ENCODE measurements around the gene SRP54.
"Not testable (repeated sequence)": the region's sequence is repeated elsewhere in the genome, so short reads cannot be mapped to it uniquely, and the experiment has no call there.

SRP54 gene

DNA sequence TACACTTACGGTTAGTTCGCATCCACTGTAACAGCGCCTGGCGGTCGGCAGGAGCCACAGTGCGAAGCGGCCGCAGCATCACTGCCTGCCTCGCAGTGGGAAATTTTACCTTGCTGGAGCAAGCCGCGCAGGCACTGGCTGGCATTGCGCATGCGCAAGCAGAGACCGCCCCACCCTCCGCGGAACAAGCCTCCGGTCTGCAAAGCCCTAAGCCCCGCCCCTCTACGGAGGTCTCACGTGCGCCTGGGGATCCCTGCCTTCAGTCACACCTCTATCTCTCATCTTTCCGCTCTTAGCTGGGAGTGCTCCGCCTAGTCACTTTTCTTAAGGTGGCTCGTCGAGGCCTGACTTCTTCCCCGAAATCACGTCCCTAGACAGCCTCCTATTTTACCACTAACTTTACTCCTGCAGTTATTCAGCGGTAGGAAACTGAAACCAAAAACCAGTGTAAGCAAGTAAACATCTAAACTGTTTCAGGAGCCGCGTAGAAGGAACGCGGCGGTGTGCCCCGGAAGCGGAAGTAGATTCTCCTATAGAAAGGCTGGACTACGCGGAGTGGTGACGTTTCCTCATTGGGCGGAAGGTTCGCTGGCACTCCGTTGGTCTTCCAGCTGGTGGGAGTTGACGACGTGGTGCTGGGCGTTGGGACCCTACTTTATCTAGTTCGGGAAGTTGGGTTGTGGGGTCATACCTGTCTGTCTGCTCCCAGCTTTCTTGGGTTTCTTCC lies at the start of gene SRP54:
Gene SRP54, plus strand, starts transcription at position 572 of the 727 bp plus-strand sequence. CDS start 13,718 bp downstream, outside the sequence.
- peak; percentile 94 for DNase-seq

GRCh38 chr14:34933301-34933700 lies 49.5 kb upstream of the SRP54 start:
- DNase-seq = no peak

DNA sequence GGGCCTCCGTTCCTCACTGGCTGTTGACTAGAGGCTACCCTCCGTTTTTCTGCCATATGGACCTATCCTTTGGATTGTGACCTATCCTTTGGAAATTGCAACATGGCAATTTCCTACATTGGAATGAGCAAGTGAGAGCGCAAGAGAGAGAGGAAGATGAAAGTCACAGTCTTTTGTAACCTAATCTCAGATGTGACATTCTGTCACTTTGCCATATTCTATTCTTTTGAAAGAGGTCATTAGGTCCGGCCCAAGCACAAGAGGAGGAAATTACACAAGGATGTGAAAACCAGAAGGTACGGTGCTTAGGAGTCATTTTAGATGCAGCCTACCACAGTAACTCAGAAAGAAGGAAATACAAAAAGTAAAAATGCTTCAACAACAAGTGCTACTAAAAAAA lies 47.3 kb upstream of the SRP54 start:
- DNase-seq = no peak

GRCh38 chr14:34937442-34937841 lies 45.4 kb upstream of the SRP54 start:
- no peak for DNase-seq

DNA sequence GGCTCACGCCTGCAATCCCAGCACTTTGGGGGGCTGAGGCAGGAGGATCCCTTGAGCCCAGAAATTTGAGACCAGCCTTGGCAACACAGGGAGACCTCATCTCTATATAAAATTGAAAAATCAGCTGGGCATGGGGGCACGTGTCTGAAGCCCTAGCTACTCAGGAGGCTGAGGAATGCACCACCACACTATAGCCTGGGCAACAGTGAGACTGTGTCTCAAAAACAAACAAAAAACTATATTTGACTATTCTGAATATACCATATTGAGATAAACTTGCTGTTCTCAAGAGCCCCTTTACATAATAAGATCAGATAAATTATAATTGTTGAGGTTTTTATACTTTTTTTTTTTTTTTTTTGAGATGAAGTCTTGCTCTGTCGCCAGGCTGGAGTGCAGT lies 44.9 kb upstream of the SRP54 start:
- DNase-seq = no peak

GRCh38 chr14:34943506-34943905 lies 39.3 kb upstream of the SRP54 start:
- no peak for DNase-seq

- DNase-seq = no peak
Observed at GRCh38 chr14:34944744-34945143, 38.0 kb upstream of the SRP54 start.

- DNase-seq = no peak
Observed at GRCh38 chr14:34946699-34947098, 36.1 kb upstream of the SRP54 start.

GRCh38 chr14:34951286-34951685 lies 31.5 kb upstream of the SRP54 start:
- DNase-seq = no peak

- DNase-seq = no peak
Observed at GRCh38 chr14:34956931-34957330, 25.9 kb upstream of the SRP54 start.

DNA sequence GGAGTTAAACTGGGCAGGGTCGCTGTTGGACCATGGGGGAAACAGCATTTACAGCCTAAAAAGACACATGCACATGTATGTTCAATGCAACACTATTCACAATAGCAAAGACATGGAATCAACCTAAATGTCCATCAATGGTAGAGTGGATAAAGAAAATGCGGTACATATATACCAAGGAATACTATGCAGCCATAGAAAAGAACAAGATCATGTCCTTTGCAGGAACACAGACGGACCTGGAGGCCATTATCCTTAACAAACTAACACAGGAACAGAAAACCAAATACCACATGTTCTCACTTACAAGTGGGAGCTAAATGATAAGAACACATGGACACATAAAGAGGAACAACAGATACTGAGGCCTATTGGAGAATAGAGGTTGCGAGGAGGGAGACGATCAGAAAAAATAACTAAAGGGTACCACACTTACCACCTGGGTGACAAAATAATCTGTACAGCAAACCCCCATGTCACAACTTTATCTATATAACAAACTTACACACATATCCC lies 25.0 kb upstream of the SRP54 start:
- DNase-seq = no peak

- not testable (repeated sequence) for DNase-seq
Observed at GRCh38 chr14:34962106-34962505, 20.7 kb upstream of the SRP54 start.

DNA sequence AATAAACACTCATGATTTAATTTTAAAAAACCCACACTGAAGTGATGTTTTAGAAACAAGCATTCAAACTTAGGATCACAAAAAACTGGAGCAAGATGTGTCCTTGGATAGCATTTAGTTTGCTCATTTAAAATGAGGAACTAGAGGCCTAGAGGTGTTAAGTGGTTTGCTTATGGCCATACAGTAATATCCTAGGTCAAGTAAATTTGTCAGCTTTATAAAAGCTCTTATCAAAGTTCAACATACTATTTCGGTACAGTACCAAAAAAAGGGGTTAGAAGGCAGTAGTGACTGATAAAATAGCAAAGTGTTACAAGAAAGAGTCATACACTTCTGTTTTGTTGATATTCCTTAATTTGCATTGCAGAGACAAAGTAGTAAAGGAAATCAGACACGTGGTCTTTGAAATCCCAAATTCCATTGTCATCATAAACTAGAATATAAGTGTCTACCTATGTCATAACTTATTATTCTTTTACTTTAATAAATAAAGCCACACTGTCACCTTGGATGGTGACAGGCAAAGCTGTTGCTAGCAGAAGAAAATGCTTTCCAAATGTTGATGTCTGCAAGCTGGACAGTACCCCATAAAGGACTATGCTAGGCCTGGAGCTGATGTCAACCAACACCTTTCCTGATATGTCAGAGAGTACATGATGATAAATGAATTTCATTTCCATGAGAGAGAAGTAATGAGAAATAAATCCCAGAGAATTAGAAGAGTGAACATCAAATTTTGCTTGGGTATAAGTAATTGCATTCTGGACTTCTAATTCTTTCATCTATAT lies 17.6 kb upstream of the SRP54 start:
- no peak for DNase-seq

DNA sequence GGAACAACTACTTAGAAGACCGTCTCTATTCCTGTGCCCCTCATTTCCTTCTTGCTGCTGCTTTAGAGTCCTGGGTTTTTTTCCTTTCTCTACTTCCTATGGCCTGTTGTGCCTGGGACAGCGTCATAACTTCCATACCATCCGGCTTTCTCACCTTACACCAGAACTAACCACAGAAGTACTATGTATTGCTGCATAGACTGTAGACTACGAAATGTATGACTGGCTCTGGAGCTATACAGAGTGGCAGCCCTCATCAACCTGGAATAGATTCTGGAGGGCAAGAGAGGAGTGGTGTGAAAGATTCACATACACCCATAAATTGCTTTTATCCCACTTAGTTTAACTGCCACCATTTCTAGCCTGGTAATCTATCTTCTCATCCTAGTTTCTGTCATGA lies 16.9 kb upstream of the SRP54 start:
- DNase-seq = no peak

- DNase-seq = no peak
Observed at GRCh38 chr14:34966413-34966812, 16.4 kb upstream of the SRP54 start.

DNA sequence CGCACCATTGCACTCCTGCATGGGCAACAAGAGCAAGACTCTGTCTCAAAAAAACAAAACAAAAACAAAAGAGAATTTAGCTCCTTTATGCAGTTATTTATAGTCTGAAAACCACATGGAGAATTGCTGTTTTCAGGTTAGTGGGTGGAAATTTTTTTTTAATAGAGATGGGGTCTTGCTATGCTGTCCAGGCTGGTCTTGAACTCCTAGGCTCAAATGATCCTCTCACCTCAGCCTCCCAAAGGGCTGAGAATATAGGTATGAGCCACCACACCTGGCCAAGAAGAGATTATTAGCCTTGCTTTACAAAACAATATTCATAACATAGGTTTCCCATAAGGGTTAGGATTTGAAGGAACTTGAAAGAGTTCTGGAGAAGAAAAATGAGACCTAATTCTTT lies 12.1 kb upstream of the SRP54 start:
- DNase-seq = no peak

DNA sequence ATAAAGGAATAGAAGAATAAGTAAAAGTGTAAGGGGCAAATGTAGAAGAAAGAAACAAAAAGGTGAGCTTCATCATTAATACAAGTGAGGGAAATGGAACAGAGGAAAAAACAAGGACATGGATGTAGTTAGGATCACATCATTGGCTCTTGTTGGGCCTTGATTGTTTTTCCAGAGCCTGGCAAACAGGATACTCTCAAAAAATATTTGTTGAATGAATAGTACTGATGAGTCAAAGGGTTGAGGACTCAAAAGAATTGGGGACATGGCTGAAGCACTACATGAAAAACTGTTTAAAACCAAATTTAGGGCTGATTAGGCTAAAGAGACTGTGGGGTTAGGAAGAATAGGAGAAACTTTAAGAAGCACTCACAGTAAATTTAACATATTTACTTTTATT lies 11.4 kb upstream of the SRP54 start:
- no peak for DNase-seq

DNA sequence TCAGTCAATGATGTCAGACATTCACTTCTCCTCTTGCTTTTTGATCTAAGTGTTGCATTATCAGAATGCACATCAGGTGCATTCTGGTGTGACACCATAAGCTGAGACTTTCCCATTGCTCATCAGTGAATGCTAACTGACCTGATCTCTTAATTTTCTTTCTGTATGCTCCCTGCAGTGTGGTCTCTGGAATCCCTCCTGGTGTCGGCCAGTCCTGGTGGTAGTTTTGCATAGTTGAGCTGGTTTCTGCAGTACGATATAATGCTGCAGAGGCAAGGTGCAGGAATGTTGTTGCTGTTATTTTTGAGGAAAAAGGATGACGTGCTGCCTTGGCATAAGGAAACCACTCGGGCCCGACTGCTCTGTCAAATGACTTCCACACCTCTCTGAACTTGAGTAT lies 11.0 kb upstream of the SRP54 start:
- no peak for DNase-seq

GRCh38 chr14:34978444-34978843 lies 4.3 kb upstream of the SRP54 start:
- no peak for DNase-seq

DNA sequence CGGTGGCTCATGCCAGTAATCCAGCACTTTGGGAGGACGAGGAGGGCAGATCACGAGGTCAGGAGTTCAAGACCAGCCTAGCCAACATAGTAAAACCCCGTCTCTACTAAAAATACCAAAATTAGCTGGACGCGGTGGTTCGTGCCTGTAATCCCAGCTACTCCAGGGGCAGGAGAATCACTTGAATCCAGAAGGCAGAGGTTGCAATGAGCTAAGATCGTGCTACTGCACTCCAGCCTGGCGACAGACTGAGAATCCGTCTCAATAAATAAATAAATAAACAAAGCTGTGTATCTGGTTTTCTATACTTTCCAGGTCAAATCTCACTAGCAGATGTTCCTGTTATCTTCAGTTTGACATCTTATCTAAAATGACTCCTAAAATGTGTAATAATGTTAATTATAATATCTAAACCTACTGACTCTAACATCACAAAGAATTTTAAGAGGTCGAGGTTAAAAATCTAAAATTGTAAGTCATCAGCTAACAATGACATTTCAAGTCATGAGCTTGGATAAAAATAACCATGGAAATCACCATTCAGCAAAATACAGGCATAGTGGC lies 2.4 kb upstream of the SRP54 start:
- DNase-seq = no peak

DNA sequence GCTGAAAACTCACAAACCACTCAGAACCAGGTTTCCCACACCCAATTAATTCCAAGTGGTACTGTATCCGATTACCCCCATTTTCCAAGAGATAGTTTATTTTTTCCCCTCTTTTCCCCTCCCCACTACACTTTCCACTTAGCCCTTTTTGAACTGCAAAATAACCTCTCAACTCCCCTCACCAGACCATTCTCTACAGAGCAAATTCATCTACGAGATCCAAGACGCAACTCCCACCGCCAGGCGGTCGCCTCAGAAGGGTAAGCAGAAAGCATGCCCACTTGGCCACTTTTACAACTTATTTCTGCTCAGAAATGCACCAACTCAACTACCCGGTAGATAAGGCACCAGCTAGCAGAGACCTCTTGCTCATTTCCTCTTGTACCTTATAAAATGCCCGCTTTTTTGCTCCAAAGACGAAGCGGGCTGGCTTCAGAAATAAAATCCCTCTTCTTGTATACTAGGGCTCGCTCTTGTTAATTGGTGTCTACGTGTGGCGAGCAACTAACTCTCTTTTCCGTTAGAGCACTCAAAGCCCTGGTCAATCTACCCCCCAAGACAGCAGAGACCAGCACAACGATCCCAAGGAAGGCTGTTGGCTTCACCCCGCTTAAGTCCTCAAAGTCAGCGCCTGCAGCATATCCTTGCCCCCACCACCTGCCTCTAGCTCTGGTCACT lies 910 bp upstream of the SRP54 start:
- peak; percentile 66 for DNase-seq

- no peak for DNase-seq
Observed at GRCh38 chr14:34983148-34983760, 462 bp downstream of the SRP54 start.

DNA sequence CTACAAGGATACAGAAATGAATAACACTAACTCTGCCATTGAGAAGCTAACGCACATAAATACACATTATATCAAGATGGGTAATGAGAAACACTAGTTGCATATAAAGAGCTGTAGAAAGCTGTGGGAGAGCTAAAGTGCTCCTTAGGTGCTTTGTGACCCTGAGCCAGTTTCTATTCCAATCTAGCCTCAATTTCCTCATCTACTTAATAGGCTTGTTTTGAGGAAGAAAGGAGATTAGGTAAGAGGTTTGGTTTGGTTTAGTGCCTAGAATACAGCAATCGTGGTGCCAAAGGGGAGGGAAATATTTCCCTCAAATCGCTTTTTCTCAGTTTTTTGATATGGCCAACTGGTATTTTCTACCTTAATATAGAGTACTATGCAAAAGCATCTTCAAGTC lies 994 bp downstream of the SRP54 start:
- DNase-seq = no peak

Data from midbrain (tissue), 1 donor.